ENCODE data around the gene ACER3. TPM values are rescaled to one million over a fixed set of nuclear protein-coding genes. Genes with fewer than 3 reads are reported as not detected.

ACER3 gene
- polyA plus RNA-seq, 3 donors = 22.9 to 45.4 (median 23.6) TPM

- Histone ChIP-seq H3K36me3 (replicated peaks in 1 of 2; ENCODE audit: control insufficient read depth in 1 of 2, insufficient read depth in 2 of 2, low read length in 2 of 2) (no peaks in the 10 kb centered on the region), H3K27me3 (ENCODE audit: control insufficient read depth in 2 of 2, insufficient read depth in 2 of 2, low read length in 2 of 2) (no peaks in the 10 kb centered on the region), H4K20me1 (ENCODE audit: insufficient read depth, low read length) (no peaks in the 10 kb centered on the region), H3K9me3 (replicated peaks in 1 of 2; ENCODE audit: control insufficient read depth in 1 of 2, insufficient read depth in 1 of 2, low read length in 2 of 2) (no peaks in the 10 kb centered on the region), H3K9ac (ENCODE audit: insufficient read depth, low read length, poor library complexity, severe bottlenecking) (no peak overlapping the region), H3K4me1 (ENCODE audit: control insufficient read depth in 1 of 2, insufficient read depth in 2 of 2, low read length in 2 of 2) (peaks cover 13 to 15% of the 10 kb centered on the region in 2 donors), H3K4me2 (replicated peaks; ENCODE audit: extremely low read depth, low read length, poor library complexity, severe bottlenecking) (no peak overlapping the region), H3K27ac (ENCODE audit: low read depth in 1 of 2, low read length in 2 of 2) (no peak overlapping the region), H3K79me2 (ENCODE audit: insufficient read depth, low read length) (no peaks in the 10 kb centered on the region), H2AFZ (ENCODE audit: insufficient read depth, low read depth, low read length, poor library complexity, severe bottlenecking) (no peak overlapping the region), H3K4me3 (replicated peaks in 1 of 3; ENCODE audit: low read depth in 2 of 3, low read length in 3 of 3) (no peak overlapping the region)
- H3K27me3 Mint-ChIP-seq (ENCODE audit: low read depth in 3 of 3) = peaks cover 2 to 7% (median 6%) of the 10 kb centered on the region in 3 donors
- no peak for DNase-seq
- 96% methylated on average over 3 of the region's 5 CpGs for WGBS (ENCODE audit: insufficient coverage)
- peaks cover 11% of the 10 kb centered on the region for H3K4me1 Mint-ChIP-seq
- H3K9me3 Mint-ChIP-seq = peaks cover 0 to 5% (median 0%) of the 10 kb centered on the region in 7 donors
- no peak overlapping the region for H3K27ac Mint-ChIP-seq
- intact Hi-C loops (cut with micrococcal nuclease) = no loop called here
- H3K36me3 Mint-ChIP-seq = no peaks in the 10 kb centered on the region
- H3K4me3 Mint-ChIP-seq = no peak overlapping the region
- TF ChIP-seq, protein P1, sequence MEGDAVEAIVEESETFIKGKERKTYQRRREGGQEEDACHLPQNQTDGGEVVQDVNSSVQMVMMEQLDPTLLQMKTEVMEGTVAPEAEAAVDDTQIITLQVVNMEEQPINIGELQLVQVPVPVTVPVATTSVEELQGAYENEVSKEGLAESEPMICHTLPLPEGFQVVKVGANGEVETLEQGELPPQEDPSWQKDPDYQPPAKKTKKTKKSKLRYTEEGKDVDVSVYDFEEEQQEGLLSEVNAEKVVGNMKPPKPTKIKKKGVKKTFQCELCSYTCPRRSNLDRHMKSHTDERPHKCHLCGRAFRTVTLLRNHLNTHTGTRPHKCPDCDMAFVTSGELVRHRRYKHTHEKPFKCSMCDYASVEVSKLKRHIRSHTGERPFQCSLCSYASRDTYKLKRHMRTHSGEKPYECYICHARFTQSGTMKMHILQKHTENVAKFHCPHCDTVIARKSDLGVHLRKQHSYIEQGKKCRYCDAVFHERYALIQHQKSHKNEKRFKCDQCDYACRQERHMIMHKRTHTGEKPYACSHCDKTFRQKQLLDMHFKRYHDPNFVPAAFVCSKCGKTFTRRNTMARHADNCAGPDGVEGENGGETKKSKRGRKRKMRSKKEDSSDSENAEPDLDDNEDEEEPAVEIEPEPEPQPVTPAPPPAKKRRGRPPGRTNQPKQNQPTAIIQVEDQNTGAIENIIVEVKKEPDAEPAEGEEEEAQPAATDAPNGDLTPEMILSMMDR (IDR thresholded peaks at IDR 0.05) = no peak
Measured at GRCh38 chr11:77075425-77075905, 214.7 kb downstream of the ACER3 start.

Other genes starting within 250 kb of the ACER3 start
- 1 to 10 TPM in 1 of 3 donors, not detected in 2; 1.5 TPM for gene LRRC32, start 190.2 kb upstream of the ACER3 start, polyA plus RNA-seq
- not detected for gene TSKU, start 77.6 kb upstream of the ACER3 start, polyA plus RNA-seq
- under 1 TPM in 1 of 3 donors, not detected in 2; 0.03 TPM for gene B3GNT6, start 173.5 kb downstream of the ACER3 start, polyA plus RNA-seq
- gene CAPN5, start 206.1 kb downstream of the ACER3 start, polyA plus RNA-seq = under 1 TPM; 0.28 to 0.83 (median 0.62) TPM
- not detected for gene OMP, start 241.9 kb downstream of the ACER3 start, polyA plus RNA-seq

Data from CD14-positive monocyte (primary cell).